ENCODE data around the gene CEP41.

Gene CEP41

GRCh38 chr7:130415006-130415405 is 25.8 kb downstream of the CEP41 start:
- no peak for FAIRE-seq

- FAIRE-seq = no peak
These were observed 27.6 kb downstream of the CEP41 start for GRCh38 chr7:130413201-130413600.

GRCh38 chr7:130410868-130411541 is 29.8 kb downstream of the CEP41 start:
- FAIRE-seq = no peak

- no peak for FAIRE-seq
These were observed 31.1 kb downstream of the CEP41 start for GRCh38 chr7:130409712-130410072.

- no peak for FAIRE-seq
These were observed 31.6 kb downstream of the CEP41 start for GRCh38 chr7:130409067-130409711.

- FAIRE-seq = no peak
These were observed 35.8 kb downstream of the CEP41 start for GRCh38 chr7:130405003-130405402.

GRCh38 chr7:130401578-130401977 is 39.2 kb downstream of the CEP41 start:
- FAIRE-seq = no peak

- no peak for FAIRE-seq
These were observed 39.7 kb downstream of the CEP41 start for GRCh38 chr7:130401101-130401500.

GRCh38 chr7:130400120-130400572 is 40.7 kb downstream of the CEP41 start:
- FAIRE-seq = no peak

GRCh38 chr7:130398526-130399090 is 42.2 kb downstream of the CEP41 start:
- FAIRE-seq = no peak

- FAIRE-seq = no peak
These were observed 43.1 kb downstream of the CEP41 start for GRCh38 chr7:130397758-130398073.

GRCh38 chr7:130397051-130397757 is 43.6 kb downstream of the CEP41 start:
- FAIRE-seq = no peak

GRCh38 chr7:130396109-130396508 is 44.7 kb downstream of the CEP41 start:
- no peak for FAIRE-seq

- no peak for FAIRE-seq
These were observed 45.4 kb downstream of the CEP41 start for GRCh38 chr7:130395421-130395820.

- FAIRE-seq = no peak
These were observed 46.2 kb downstream of the CEP41 start for GRCh38 chr7:130394421-130395195.

GRCh38 chr7:130393841-130394411 is 46.9 kb downstream of the CEP41 start:
- no peak for FAIRE-seq

GRCh38 chr7:130393101-130393561 is 47.7 kb downstream of the CEP41 start:
- FAIRE-seq = no peak

- FAIRE-seq = no peak
These were observed 50.3 kb downstream of the CEP41 start for GRCh38 chr7:130390486-130390885.

GRCh38 chr7:130388671-130389070 is 52.1 kb downstream of the CEP41 start:
- no peak for FAIRE-seq

- FAIRE-seq = no peak
These were observed 53.0 kb downstream of the CEP41 start for GRCh38 chr7:130387628-130388403.

- no peak for FAIRE-seq
These were observed 53.5 kb downstream of the CEP41 start for GRCh38 chr7:130387306-130387627.

GRCh38 chr7:130386876-130387275 is 53.9 kb downstream of the CEP41 start:
- FAIRE-seq = no peak

All from G401.6 (cell line).